GM11168 (cell line): ENCODE measurements around the gene DSE.

Source experiments
- in situ Hi-C: fragments of 300-500 bp; cut with MboI; formaldehyde crosslinking; loops from one replicate; pipeline ENCODE4 v1.12.0; 2022; ENCODE audit warnings: low sequenced_read_pairs; ENCODE audit not compliant: unreplicated experiment

Gene DSE

GRCh38 chr6:116405652-116406356, 35.1 kb downstream of the DSE start:
- in situ Hi-C loops, result no loop called here

DNA sequence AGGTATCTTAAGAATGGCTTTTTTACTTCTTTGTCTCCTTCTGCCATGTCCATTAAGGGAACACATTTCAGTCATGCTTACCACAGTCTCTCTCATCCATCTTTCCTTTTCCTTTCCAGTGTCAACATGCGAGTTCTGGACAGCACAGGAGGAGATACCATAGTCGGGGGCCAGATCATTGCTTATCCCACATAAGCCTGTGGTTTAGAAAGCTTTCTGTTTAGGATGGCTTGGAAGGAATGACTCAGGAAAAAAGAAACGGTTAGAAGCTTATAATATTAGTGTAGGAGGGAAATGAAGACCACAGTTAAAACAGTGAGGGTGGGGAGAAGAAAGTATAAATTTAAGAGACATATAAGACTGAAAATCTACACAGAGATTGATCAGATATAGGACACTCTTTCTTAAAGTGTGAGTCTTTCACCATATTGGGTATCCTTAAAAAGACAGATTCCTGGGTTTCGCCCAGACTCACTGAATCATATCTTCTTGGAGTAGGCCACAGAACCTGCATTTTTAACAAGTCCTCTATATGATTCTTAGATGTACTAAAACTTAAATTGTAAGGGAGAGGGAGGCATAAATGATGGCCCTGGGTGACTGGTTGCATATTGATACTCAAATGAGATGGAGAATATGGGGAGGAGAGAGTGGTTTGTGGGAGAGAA, 36.1 kb downstream of the DSE start:
- in situ Hi-C loops, result no loop called here

- in situ Hi-C loops, result no loop called here
Measured at GRCh38 chr6:116408491-116408890, 37.7 kb downstream of the DSE start.

DNA sequence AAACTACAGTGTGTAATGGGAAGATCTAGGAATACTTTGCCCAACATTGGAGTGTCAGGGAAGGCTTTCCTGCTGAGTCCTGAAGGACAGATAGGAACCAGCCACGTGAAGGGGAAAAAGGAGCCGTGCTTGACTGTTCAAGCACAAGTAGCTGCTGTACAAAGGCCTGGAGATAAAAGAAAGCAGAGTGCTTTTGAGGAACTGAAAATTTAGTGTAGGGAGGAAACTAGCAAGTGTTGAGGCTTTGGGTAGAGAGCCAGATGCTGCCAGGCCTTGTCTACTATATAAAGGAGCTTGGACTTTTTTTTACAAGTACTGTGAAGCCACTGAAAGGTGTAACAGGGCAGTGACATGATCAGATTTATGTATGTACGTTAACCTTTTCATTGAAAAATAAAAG, 39.0 kb downstream of the DSE start:
- in situ Hi-C loops, result no loop called here

DNA sequence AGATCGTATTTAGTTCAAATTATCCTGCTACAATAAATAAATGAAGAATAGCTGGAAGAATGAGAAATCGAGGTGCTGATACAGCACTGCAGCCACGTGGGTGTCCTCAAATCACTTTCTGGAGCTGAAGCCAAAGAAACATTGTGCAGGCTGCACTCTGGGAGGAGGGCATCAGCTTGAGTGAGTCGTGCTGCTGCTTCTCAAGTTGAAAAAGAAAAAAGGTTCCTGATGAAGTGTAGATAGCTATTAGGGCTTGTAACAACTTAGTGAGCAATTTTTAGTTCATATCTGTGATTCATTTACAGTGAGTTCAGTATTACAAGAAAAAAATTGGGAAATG, 40.5 kb downstream of the DSE start:
- in situ Hi-C loops, result no loop called here

DNA sequence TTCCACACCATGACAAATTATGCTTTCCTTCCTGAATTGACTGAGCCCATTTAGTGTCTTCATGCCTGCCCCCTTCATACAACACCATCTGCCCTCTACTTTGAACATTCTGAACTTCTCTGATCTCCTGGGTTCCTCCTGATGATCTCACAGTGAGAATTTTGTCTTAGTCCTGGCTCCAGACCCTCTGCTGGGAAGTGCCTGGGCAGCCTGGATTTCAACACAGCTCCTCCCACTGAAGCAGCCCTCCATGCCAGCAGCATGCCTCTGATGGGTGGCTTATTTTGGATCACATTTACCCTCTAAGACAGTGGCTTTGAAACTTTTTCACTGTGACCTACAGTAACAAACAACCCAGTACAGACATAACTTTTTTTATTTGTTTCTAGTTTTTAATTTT, 41.5 kb downstream of the DSE start:
- in situ Hi-C loops, result no loop called here

DNA sequence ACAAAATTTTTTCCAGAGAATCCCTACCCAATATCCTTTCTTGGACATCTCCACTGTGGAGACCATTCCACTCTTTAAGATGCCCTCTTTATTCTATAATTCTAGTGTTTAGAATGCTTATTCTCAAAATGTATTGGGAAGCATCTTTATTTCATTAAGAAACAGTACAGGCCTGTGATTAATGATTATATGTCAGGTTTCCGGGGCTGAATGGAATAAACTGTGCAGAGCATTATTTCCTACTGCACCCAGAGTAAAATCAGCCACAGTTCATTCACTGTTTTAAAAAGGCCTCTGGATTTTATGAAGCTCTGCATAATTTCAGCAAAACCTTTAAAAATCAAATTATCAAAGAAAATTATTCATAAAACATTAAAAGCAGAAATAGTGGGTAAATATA, 42.6 kb downstream of the DSE start:
- in situ Hi-C loops, result no loop called here

- in situ Hi-C loops, result no loop called here
Measured at GRCh38 chr6:116417661-116418060, 46.9 kb downstream of the DSE start.

- in situ Hi-C loops, result no loop called here
Measured at GRCh38 chr6:116419069-116419786, 48.5 kb downstream of the DSE start.

- in situ Hi-C loops, result no loop called here
Measured at GRCh38 chr6:116420341-116420740, 49.6 kb downstream of the DSE start.

DNA sequence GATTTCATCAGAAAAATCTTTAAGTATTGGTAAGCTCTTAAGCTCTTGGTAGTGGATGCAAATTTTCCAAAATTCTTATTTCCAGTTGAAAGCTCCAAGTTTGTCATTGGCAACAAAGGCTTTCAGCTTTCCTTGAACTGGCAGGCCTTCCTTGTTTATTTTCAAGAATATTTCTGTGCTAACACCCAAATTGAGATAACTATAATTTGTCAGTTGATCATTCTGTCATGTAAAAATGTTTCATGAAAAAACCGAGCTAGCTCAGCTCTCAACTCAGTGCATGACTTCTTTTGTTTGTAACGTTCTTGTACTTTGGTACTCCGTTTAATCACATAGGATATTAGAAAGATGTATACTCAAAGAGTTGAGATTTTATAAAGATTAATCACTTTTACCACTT, 51.5 kb downstream of the DSE start:
- in situ Hi-C loops, result no loop called here

- in situ Hi-C loops, result no loop called here
Measured at GRCh38 chr6:116424001-116424400, 53.3 kb downstream of the DSE start.

- in situ Hi-C loops, result no loop called here
Measured at GRCh38 chr6:116426551-116426950, 55.8 kb downstream of the DSE start.

GRCh38 chr6:116429111-116429510, 58.4 kb downstream of the DSE start:
- in situ Hi-C loops, result no loop called here

DNA sequence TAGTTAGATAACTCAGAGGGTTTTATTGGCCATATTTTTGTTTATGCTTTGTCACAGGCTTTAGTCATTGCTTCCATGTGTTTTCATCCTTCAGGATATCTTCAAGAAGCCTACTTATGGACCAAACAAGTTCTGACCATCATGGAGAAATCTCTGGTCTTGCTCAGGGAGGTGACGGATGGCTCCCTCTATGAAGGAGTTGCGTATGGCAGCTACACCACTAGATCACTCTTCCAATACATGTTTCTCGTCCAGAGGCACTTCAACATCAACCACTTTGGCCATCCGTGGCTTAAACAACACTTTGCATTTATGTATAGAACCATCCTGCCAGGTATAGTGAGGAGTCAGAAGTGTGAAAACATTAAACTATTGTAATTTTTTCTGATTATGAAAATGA, 60.1 kb downstream of the DSE start:
- in situ Hi-C loops, result no loop called here

DNA sequence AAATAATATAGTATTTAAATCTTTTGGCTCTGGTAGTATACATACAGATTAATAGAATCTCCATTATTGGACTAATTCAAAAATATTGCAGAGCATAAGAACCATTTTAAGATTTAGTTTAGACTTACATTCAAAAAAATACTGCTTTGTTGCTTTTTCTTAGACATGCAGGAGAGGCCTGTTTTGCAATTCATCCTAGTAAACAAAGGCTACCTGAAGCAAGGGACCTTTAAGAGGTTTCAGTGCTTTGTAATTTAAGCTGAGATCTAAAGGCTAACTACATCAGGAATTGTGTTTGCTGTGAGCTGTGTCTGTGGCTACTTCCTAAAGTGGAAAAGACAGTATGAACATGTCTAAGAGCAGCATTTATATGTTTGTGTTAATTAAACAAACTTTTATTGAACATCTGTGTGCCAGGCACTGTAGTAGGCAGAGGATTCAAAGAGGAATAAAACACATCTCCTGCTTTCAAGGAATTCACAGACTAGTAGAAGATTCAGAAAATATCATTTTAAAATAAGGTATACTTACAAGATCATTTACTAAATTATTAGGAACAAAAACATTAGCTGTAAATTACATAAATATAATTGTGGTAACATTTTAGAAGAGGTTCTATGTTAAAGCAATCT, 61.3 kb downstream of the DSE start:
- in situ Hi-C loops, result no loop called here

- in situ Hi-C loops, result no loop called here
Measured at GRCh38 chr6:116433206-116433712, 62.5 kb downstream of the DSE start.

DNA sequence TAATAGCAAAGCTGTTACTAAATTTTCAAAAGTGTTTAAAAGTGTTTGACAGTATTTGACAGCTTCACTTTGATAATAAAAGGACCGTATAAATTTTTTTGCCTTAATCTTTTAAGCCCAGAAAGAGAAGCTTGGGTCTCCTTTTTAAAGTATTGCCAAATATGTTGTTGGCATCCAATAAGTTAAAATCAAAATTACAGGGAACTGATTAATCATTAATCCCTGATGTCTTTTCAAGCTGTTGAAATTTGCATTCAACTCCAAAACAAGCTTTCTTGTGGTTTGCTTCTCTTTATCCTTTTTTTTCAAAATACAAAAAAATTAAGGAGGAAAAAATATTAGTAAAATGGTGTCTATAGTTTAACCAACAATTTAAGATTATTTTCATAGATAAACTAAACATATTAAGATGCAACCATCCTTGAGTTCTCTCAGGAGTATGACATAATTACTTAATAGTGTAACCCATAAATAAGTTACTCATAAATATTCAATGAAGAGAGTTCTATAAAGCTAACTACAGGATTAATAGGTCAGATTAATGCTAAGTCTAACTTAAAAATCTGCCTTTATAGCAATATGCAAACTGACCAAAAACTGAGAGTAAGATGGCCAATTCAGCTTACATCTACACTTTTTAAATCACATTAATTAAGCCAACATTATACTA, 63.4 kb downstream of the DSE start:
- in situ Hi-C loops, result no loop called here

DNA sequence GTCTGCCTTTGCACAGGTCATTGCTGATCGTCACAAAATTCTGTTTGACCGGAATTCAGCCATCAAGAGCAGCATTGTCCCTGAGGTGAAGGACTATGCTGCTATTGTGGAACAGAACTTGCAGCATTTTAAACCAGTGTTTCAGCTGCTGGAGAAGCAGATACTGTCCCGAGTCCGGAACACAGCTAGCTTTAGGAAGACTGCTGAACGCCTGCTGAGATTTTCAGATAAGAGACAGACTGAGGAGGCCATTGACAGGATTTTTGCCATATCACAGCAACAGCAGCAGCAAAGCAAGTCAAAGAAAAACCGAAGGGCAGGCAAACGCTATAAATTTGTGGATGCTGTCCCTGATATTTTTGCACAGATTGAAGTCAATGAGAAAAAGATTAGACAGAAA, 65.8 kb downstream of the DSE start:
- in situ Hi-C loops, result no loop called here

DNA sequence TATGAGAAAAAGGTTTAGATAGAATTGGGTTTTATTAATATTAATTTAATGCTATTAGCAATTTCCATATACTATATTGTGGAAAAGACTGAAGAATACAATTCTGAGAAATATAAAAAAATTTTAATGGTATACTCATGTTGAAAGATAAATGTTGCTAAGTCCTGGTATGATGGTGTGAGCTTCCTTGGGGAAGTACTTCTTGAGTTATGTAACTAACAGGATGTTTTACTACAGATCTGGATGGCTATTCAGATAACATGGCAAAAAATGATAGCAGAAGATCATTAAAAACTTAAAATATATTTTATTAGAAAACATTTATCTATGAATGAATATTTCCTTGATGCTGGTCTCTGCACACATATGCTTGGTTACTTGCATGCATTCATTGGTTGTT, 66.9 kb downstream of the DSE start:
- in situ Hi-C loops, result no loop called here
